ENCODE results near the gene HES4.
A peak's percentile ranks its signal among the peaks of the same experiment; 100 is the strongest.

The HES4 gene

DNA sequence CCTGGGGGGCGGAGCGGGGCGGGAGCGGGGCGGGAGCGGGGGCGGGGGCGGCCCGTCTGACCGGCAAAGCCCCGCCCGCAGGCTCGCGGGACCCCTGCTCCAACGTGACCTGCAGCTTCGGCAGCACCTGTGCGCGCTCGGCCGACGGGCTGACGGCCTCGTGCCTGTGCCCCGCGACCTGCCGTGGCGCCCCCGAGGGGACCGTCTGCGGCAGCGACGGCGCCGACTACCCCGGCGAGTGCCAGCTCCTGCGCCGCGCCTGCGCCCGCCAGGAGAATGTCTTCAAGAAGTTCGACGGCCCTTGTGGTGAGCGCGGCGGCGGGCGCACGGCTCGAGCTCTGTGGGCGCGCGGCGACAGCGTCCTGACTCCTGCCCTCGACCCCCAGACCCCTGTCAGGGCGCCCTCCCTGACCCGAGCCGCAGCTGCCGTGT, 41.2 kb upstream of the HES4 start:
- H3K36me3 ChIP-seq (ENCODE audit: control insufficient read depth, low read depth, low read length): peaks cover 13% of the 10 kb centered on the region
- H3K4me1 ChIP-seq (ENCODE audit: control insufficient read depth, low read depth, low read length): no peaks in the 10 kb centered on the region
- peak overlapping the region; percentile 21 for H3K4me3 ChIP-seq (ENCODE audit: low read length)
- H3K27ac ChIP-seq (ENCODE audit: low read length): no peak overlapping the region
- H3K9ac ChIP-seq (ENCODE audit: low read length): no peak overlapping the region
- peaks cover 48% of the 10 kb centered on the region for H3K27me3 ChIP-seq (ENCODE audit: control insufficient read depth, insufficient read depth, low read length)
- H3K9me3 ChIP-seq (ENCODE audit: control insufficient read depth, low read depth, low read length): no peaks in the 10 kb centered on the region

DNA sequence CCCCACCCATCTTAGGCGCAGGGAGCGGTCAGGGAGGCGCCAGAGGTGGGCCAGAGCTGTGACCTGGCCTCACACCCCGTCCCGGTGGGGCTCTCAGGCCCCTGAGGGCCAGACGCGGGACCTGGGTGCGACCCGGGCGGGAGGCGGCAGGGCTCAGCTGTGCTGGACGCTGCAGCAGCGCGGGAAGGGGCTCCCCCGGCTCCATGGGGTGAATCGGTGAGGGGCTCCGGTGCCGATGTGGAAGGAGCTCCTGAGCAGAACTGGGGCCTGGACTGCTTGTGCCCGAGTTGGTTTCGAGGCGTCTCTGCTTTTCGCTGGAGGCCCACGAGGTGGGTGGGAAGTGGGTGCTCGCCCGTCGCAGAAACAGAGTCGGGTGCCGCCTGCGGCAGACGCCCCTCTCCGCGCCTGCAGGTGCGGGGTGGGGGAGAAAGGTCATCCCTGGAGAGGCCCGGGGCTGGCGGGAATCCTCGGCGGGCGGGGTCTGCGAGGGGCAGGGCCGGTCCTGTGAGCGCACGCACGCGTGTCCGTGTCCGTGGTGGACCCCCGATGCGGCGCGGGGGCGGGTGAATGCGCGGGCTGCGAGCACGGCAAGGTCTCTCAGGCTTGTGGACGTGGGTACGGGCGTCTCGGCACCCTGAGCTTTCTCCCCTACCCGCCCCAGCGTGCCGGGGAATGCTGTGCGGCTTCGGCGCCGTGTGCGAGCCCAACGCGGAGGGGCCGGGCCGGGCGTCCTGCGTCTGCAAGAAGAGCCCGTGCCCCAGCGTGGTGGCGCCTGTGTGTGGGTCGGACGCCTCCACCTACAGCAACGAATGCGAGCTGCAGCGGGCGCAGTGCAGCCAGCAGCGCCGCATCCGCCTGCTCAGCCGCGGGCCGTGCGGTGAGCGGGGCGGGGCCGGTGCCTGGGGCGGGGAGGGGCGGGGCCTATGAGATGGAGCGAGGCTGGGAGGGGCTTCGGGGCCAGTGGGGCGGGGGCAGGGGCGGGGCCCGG, 40.4 kb upstream of the HES4 start:
- Histone ChIP-seq H3K27me3 (ENCODE audit: control insufficient read depth, insufficient read depth, low read length) (peaks cover 56% of the 10 kb centered on the region), H3K9me3 (ENCODE audit: control insufficient read depth, low read depth, low read length) (no peaks in the 10 kb centered on the region), H3K27ac (ENCODE audit: low read length) (no peak overlapping the region), H3K9ac (ENCODE audit: low read length) (no peak overlapping the region), H3K4me1 (ENCODE audit: control insufficient read depth, low read depth, low read length) (no peaks in the 10 kb centered on the region), H3K4me3 (ENCODE audit: low read length) (peak overlapping the region; percentile 37), H3K36me3 (ENCODE audit: control insufficient read depth, low read depth, low read length) (peaks cover 6% of the 10 kb centered on the region)

GRCh38 chr1:1039145-1039910, 39.4 kb upstream of the HES4 start:
- Histone ChIP-seq H3K9me3 (ENCODE audit: control insufficient read depth, low read depth, low read length) (no peaks in the 10 kb centered on the region), H3K4me1 (ENCODE audit: control insufficient read depth, low read depth, low read length) (no peaks in the 10 kb centered on the region), H3K9ac (ENCODE audit: low read length) (no peak overlapping the region), H3K36me3 (ENCODE audit: control insufficient read depth, low read depth, low read length) (no peaks in the 10 kb centered on the region), H3K27me3 (ENCODE audit: control insufficient read depth, insufficient read depth, low read length) (peaks cover 66% of the 10 kb centered on the region), H3K4me3 (ENCODE audit: low read length) (no peak overlapping the region), H3K27ac (ENCODE audit: low read length) (no peak overlapping the region)

DNA sequence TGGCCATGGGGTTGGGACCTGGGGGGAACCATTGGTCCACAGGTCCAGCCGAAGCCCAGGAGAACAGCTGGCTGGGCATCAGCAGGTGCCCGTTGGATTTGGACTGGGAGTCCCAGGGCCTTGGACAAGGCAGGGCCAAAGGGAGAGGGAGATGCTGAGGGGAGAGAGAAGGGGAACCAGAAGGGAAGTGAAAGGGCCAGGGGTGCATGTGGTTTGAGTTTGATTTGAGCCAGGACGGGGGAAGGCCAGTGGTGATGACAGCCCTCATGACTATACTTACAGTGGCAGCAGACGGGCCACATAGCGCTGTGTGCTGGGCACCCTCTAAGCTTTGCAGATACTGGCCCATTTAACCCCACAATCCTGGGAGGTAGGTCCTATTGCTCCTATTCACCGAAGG, 38.8 kb upstream of the HES4 start:
- H3K4me3 ChIP-seq (ENCODE audit: low read length): no peak overlapping the region
- no peaks in the 10 kb centered on the region for H3K36me3 ChIP-seq (ENCODE audit: control insufficient read depth, low read depth, low read length)
- no peak overlapping the region for H3K27ac ChIP-seq (ENCODE audit: low read length)
- H3K9me3 ChIP-seq (ENCODE audit: control insufficient read depth, low read depth, low read length): no peaks in the 10 kb centered on the region
- H3K4me1 ChIP-seq (ENCODE audit: control insufficient read depth, low read depth, low read length): no peaks in the 10 kb centered on the region
- H3K9ac ChIP-seq (ENCODE audit: low read length): no peak overlapping the region
- peaks cover 72% of the 10 kb centered on the region for H3K27me3 ChIP-seq (ENCODE audit: control insufficient read depth, insufficient read depth, low read length)

DNA sequence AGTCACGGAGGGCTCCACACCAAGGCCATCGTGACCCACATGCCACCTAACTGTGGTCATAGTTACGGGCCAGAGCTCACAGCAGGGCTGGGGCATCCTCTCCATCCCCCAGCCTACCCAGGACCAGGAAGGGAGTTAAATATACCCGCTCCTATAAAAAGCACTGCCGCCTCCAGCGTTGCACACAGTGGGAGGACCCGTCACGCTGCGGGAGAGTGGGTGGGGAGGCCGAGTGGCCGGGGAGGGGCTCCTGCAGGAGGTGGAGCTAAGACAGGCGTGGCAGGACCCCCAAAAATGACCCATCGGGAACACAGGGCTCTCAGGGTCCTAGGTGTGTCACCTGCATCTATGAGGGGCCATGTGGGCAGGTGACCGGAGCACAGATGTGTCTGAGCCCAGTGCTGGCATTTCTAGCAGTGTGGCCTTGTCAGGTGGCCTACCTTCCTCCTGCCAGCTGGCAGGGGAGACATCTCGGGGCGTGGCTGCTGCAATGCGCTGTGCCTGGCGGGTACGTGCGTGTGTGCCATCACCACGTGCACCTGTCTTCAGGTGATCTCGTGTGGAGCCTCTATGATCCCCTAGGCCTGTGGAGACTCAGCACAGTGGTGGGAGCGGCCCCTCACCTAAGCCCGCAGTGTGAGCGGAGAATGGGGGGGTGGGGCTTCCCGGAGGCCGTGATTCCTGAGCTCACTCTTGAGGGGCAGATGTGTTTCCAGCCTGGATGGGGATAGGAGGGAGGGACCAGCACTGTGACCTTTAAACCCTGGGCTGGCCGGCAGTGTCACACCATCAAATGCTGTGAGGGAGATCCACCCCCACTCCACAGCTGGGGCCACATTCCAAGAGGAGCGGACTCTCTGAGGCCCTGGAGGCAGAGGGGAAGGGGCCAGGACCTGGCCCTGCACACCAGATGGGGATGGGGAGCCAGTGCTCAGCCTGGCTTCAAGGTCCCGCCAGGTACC, 37.8 kb upstream of the HES4 start:
- Histone ChIP-seq H3K27me3 (ENCODE audit: control insufficient read depth, insufficient read depth, low read length) (peaks cover 72% of the 10 kb centered on the region), H3K9me3 (ENCODE audit: control insufficient read depth, low read depth, low read length) (no peaks in the 10 kb centered on the region), H3K36me3 (ENCODE audit: control insufficient read depth, low read depth, low read length) (no peaks in the 10 kb centered on the region), H3K4me1 (ENCODE audit: control insufficient read depth, low read depth, low read length) (no peaks in the 10 kb centered on the region), H3K27ac (ENCODE audit: low read length) (no peak overlapping the region), H3K4me3 (ENCODE audit: low read length) (no peak overlapping the region), H3K9ac (ENCODE audit: low read length) (no peak overlapping the region)

- H3K9me3 ChIP-seq (ENCODE audit: control insufficient read depth, low read depth, low read length): no peaks in the 10 kb centered on the region
- no peaks in the 10 kb centered on the region for H3K36me3 ChIP-seq (ENCODE audit: control insufficient read depth, low read depth, low read length)
- no peak overlapping the region for H3K4me3 ChIP-seq (ENCODE audit: low read length)
- peaks cover 87% of the 10 kb centered on the region for H3K27me3 ChIP-seq (ENCODE audit: control insufficient read depth, insufficient read depth, low read length)
- H3K27ac ChIP-seq (ENCODE audit: low read length): no peak overlapping the region
- no peak overlapping the region for H3K9ac ChIP-seq (ENCODE audit: low read length)
- peaks cover 11% of the 10 kb centered on the region for H3K4me1 ChIP-seq (ENCODE audit: control insufficient read depth, low read depth, low read length)
Observed at GRCh38 chr1:1035291-1035943, 35.5 kb upstream of the HES4 start.

DNA sequence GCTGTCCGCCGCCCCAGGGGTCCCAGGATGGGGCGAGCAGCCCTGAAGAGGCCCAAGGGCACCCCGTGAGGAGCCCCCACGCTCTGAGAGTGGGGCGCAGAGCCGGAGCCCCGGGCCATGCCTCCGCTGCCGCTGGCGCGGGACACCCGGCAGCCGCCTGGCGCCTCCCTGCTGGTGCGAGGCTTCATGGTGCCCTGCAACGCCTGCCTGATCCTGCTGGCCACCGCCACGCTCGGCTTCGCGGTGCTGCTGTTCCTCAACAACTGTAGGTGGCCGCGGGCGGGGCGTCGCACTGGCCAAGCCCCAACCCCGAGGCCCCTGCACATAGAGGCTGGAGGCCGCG, 34.5 kb upstream of the HES4 start:
- Histone ChIP-seq H3K27ac (ENCODE audit: low read length) (no peak overlapping the region), H3K9ac (ENCODE audit: low read length) (peak overlapping the region; percentile 22), H3K27me3 (ENCODE audit: control insufficient read depth, insufficient read depth, low read length) (peaks cover 80% of the 10 kb centered on the region), H3K36me3 (ENCODE audit: control insufficient read depth, low read depth, low read length) (no peaks in the 10 kb centered on the region), H3K4me3 (ENCODE audit: low read length) (peak overlapping the region; percentile 39), H3K9me3 (ENCODE audit: control insufficient read depth, low read depth, low read length) (no peaks in the 10 kb centered on the region), H3K4me1 (ENCODE audit: control insufficient read depth, low read depth, low read length) (peaks cover 11% of the 10 kb centered on the region)

DNA sequence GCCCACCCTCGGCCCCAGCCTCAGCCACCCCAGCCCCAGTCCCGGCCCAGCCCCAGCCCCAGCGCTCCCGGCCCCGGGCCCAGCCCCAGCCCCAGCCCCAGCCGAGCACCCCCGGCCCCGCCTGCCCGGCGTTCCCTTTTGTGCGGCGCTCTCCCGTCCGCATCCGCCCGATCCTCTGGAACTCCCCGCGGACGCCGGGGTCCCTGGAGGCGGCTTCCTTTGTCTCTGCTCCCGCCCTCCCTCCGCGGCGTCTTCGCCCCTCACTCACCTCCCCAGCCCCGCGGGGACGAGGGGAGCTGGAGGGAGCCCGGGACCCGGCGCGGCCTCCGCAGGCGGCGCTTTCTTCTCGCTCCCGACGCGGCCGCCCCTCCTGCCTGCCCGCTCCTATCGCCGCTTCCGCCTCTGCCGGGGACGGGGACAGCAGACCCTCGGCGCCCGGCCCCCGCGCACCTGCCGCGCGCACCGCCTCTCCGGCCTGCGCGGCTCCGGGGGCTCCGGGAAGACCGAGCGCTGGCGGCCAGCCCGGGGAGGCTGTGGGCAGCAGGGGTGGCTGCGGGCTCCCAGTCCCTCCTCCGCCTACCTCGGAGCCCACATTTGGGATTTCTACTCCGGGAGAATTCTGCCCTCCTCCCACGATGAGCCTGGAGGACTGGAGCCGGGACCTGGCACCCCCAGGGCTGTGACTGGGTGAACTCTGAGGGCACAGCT, 34.0 kb upstream of the HES4 start:
- Histone ChIP-seq H3K27ac (ENCODE audit: low read length) (no peak overlapping the region), H3K4me1 (ENCODE audit: control insufficient read depth, low read depth, low read length) (peaks cover 11% of the 10 kb centered on the region), H3K36me3 (ENCODE audit: control insufficient read depth, low read depth, low read length) (no peaks in the 10 kb centered on the region), H3K9ac (ENCODE audit: low read length) (peak overlapping the region; percentile 22), H3K27me3 (ENCODE audit: control insufficient read depth, insufficient read depth, low read length) (peaks cover 80% of the 10 kb centered on the region), H3K4me3 (ENCODE audit: low read length) (peak overlapping the region; percentile 39), H3K9me3 (ENCODE audit: control insufficient read depth, low read depth, low read length) (no peaks in the 10 kb centered on the region)

DNA sequence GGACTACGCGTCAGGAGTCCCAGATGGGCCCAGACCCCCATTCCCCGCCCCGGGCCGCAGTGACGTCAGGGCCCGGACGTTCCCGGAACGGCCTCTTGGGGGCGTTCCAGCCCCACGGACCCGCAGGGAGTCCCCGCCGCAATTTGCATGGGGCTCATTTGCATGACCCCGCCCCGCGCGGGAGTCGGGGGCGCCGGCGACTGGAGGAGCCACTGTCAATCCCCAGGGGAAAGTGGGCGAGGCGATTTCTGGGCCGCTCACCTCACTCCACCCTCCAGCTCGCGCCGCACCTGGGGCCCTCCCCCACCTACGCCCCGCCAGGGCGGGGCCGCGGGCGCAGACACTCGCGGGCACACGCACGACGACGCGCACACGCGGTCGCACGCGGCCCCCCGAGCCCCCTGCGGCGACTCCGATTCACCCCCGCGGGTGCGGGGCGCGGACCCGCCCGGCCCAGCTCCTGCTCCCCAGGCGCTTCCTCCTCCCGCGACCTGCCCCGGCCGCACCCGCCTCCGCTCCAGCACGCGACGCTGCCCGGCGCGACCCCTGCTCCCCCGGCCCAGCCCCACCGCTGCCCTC, 33.2 kb upstream of the HES4 start:
- peaks cover 11% of the 10 kb centered on the region for H3K4me1 ChIP-seq (ENCODE audit: control insufficient read depth, low read depth, low read length)
- H3K27me3 ChIP-seq (ENCODE audit: control insufficient read depth, insufficient read depth, low read length): peaks cover 72% of the 10 kb centered on the region
- H3K9ac ChIP-seq (ENCODE audit: low read length): no peak overlapping the region
- peak overlapping the region; percentile 45 for H3K4me3 ChIP-seq (ENCODE audit: low read length)
- H3K36me3 ChIP-seq (ENCODE audit: control insufficient read depth, low read depth, low read length): no peaks in the 10 kb centered on the region
- no peak overlapping the region for H3K27ac ChIP-seq (ENCODE audit: low read length)
- H3K9me3 ChIP-seq (ENCODE audit: control insufficient read depth, low read depth, low read length): no peaks in the 10 kb centered on the region

- peaks cover 65% of the 10 kb centered on the region for H3K27me3 ChIP-seq (ENCODE audit: control insufficient read depth, insufficient read depth, low read length)
- no peaks in the 10 kb centered on the region for H3K9me3 ChIP-seq (ENCODE audit: control insufficient read depth, low read depth, low read length)
- no peak overlapping the region for H3K9ac ChIP-seq (ENCODE audit: low read length)
- no peak overlapping the region for H3K27ac ChIP-seq (ENCODE audit: low read length)
- peak overlapping the region; percentile 27 for H3K4me3 ChIP-seq (ENCODE audit: low read length)
- H3K36me3 ChIP-seq (ENCODE audit: control insufficient read depth, low read depth, low read length): no peaks in the 10 kb centered on the region
- H3K4me1 ChIP-seq (ENCODE audit: control insufficient read depth, low read depth, low read length): peaks cover 11% of the 10 kb centered on the region
Observed at GRCh38 chr1:1032424-1032823, 32.5 kb upstream of the HES4 start.
